VCaP (cell line): ENCODE data around the gene OLFML2B.

ENCODE experiments used
- H3K27ac ChIP-seq: fragments of 450-650 bp; 2 replicates; pipeline ENCODE4 v1.5.1; 2017
- TF ChIP-seq, protein P1 (sequence below): fragments of 450-650 bp; conservative IDR thresholded peaks from 2 replicates; pipeline ENCODE4 v1.5.1; 2017; ENCODE audit warnings: mild to moderate bottlenecking, moderate library complexity

Gene OLFML2B

DNA sequence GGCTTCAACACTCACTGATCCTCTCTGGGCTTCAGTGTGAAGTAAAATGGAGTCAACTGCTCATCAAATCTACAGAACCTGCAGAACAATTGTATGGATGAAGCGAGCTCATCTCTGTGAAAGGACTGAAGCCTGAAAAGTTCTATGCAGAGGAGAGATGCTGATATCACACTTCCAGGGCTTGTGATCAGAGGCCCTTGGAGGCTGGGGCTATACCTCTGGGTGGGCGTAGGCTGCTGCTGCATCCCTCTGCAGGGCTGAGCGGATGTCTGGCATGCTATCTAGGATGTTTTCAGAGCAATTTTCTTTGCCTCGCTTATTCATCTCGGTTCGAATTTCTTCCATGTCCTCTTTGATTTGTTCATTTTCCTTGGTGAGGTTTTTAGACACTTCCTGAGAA lies 17.6 kb downstream of the OLFML2B start:
- H3K27ac ChIP-seq = no peak overlapping the region
- TF ChIP-seq, protein P1, sequence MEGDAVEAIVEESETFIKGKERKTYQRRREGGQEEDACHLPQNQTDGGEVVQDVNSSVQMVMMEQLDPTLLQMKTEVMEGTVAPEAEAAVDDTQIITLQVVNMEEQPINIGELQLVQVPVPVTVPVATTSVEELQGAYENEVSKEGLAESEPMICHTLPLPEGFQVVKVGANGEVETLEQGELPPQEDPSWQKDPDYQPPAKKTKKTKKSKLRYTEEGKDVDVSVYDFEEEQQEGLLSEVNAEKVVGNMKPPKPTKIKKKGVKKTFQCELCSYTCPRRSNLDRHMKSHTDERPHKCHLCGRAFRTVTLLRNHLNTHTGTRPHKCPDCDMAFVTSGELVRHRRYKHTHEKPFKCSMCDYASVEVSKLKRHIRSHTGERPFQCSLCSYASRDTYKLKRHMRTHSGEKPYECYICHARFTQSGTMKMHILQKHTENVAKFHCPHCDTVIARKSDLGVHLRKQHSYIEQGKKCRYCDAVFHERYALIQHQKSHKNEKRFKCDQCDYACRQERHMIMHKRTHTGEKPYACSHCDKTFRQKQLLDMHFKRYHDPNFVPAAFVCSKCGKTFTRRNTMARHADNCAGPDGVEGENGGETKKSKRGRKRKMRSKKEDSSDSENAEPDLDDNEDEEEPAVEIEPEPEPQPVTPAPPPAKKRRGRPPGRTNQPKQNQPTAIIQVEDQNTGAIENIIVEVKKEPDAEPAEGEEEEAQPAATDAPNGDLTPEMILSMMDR = no peak

DNA sequence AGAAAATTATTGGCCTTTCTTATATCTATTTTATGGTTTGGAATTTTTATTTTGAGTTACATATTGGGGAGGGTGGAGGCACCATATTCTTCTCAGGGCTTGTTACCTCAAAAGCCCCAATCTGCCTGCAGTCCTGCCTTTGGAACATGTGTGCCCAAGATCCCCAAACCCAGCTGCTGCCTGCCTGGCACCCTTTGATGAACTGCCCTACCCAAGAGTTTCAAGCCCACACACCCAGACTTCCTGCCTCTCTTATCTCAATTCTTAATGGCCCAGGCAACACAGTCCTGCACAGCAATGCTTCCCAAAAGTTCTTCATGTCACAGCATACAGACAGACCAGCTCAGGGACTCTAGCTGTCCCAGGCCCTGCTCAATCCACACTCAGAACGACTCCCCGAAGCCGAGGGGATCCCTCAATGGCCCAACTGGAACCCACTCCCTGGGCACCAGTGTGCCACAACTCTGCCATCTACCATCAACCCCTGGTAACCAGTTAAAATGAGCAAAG lies 19.2 kb downstream of the OLFML2B start:
- TF ChIP-seq, protein P1 = no peak
- no peak overlapping the region for H3K27ac ChIP-seq

- H3K27ac ChIP-seq = no peak overlapping the region
- TF ChIP-seq, protein P1 = no peak
Observed at GRCh38 chr1:162003830-162004215, 19.8 kb downstream of the OLFML2B start.

GRCh38 chr1:162003061-162003829 lies 20.4 kb downstream of the OLFML2B start:
- TF ChIP-seq, protein P1 = no peak
- H3K27ac ChIP-seq = no peak overlapping the region

DNA sequence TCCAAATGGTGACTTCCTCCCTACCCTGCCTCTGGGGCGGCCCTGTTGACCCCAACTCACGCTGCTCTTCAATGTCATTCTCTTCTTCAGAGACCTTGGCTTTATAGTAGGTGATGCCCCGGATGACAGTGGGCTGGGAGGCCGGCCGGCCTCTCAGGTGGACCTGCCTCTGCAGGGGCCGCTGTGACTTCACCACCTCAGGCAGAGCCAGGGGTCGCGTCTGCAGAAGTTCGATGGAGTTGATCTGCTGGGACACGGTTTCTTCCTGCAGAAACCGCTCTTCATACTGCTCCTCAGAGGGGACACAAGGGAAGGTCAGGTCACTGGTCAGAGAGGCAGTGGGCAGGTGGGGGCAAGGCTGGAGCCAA lies 23.6 kb downstream of the OLFML2B start:
- no peak overlapping the region for H3K27ac ChIP-seq

GRCh38 chr1:161999301-162000052 lies 24.2 kb downstream of the OLFML2B start:
- H3K27ac ChIP-seq = no peak overlapping the region

More for the DNA sequence above, 23.6 kb downstream of the OLFML2B start:
- TF ChIP-seq, protein P1 = no peak

GRCh38 chr1:161998811-161999210 lies 24.9 kb downstream of the OLFML2B start:
- TF ChIP-seq, protein P1 = no peak
- H3K27ac ChIP-seq = no peak overlapping the region

More at GRCh38 chr1:161999301-162000052, 24.2 kb downstream of the OLFML2B start:
- TF ChIP-seq, protein P1 = no peak
